Astrocyte (in vitro differentiated cells and primary cell): ENCODE data around the gene EGR1.

ENCODE experiments used
- EZH2 ChIP-seq: IDR thresholded peaks from 2 replicates; pipeline ENCODE4 v1.6.1; 2012; ENCODE audit warnings: mild to moderate bottlenecking, low read length, inconsistent platforms; ENCODE audit not compliant: insufficient read depth
- TF ChIP-seq, protein P1 (sequence below): IDR thresholded peaks from 2 replicates; pipeline ENCODE4 v1.5.1; 2011; ENCODE audit warnings: low read depth, mild to moderate bottlenecking, inconsistent platforms, low read length, moderate library complexity; ENCODE audit not compliant: insufficient read depth

DNA sequence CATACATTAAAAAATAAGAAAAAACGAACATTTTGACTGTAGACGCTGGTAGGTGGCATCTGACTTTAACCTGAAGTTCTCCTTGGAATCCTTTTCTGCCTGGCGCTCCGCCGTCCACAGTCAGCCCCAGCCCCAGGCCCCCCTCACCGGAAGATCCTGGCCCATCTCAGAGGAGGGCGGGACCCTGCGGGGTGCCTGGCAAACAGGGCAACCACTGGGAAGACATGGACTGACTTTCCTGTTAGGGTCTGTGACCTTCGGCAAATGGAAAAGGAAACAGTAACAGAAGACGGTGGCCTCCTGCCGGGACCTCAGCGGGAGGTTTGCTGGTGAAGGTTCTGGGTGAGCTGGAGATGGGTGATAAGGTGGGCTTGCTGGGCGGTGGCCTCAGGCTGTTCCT, 11.7 kb upstream of the EGR1 start:
- TF ChIP-seq, protein P1, sequence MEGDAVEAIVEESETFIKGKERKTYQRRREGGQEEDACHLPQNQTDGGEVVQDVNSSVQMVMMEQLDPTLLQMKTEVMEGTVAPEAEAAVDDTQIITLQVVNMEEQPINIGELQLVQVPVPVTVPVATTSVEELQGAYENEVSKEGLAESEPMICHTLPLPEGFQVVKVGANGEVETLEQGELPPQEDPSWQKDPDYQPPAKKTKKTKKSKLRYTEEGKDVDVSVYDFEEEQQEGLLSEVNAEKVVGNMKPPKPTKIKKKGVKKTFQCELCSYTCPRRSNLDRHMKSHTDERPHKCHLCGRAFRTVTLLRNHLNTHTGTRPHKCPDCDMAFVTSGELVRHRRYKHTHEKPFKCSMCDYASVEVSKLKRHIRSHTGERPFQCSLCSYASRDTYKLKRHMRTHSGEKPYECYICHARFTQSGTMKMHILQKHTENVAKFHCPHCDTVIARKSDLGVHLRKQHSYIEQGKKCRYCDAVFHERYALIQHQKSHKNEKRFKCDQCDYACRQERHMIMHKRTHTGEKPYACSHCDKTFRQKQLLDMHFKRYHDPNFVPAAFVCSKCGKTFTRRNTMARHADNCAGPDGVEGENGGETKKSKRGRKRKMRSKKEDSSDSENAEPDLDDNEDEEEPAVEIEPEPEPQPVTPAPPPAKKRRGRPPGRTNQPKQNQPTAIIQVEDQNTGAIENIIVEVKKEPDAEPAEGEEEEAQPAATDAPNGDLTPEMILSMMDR: no peak
- no peak for TF ChIP-seq EZH2
